Measurements from ENCODE around the gene ZNF19.

DNA sequence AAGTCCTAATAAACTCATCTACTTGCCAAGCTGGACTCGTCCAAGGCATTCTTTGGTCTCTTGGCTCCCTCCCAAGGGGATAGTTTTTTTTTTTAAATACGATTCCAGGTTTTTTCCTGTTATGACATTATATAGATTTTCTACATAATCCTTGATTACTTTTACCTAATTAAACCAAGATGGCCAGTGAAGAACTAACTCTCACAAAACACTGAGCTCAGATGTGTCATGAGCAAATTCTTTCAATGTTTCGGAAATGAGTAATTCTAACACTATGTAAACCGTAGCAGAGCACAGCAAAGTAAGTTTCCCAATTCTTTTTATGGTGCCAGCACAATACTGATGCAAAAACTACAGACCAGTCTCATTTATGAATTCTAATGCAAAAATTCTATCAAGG lies 28.9 kb downstream of the ZNF19 start:
- TF ChIP-seq EP300 (IDR thresholded peaks at IDR 0.05; ENCODE audit: low read depth) (no peak), POLR2A (IDR thresholded peaks at IDR 0.05) (no peak)
- TF ChIP-seq, protein P1, sequence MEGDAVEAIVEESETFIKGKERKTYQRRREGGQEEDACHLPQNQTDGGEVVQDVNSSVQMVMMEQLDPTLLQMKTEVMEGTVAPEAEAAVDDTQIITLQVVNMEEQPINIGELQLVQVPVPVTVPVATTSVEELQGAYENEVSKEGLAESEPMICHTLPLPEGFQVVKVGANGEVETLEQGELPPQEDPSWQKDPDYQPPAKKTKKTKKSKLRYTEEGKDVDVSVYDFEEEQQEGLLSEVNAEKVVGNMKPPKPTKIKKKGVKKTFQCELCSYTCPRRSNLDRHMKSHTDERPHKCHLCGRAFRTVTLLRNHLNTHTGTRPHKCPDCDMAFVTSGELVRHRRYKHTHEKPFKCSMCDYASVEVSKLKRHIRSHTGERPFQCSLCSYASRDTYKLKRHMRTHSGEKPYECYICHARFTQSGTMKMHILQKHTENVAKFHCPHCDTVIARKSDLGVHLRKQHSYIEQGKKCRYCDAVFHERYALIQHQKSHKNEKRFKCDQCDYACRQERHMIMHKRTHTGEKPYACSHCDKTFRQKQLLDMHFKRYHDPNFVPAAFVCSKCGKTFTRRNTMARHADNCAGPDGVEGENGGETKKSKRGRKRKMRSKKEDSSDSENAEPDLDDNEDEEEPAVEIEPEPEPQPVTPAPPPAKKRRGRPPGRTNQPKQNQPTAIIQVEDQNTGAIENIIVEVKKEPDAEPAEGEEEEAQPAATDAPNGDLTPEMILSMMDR (IDR thresholded peaks at IDR 0.05): no peak
